Activated CD4-positive, alpha-beta memory T cell treated with anti-CD3 and anti-CD28 coated beads, Interleukin-2, amount 10 ng/mL, durations not matched to agents 7 days and 5 days (primary cell): ENCODE data around the gene APP. TPM values are rescaled to one million over a fixed set of nuclear protein-coding genes. Genes with fewer than 3 reads are reported as not detected.

Experiments
- CTCF ChIA-PET: fragments of 350-600 bp; sonication (Branson Sonifier 250); formaldehyde crosslinking; loops from one replicate; lab custom pipeline; 2021; ENCODE audit warnings: antibody characterized with exemption, inconsistent platforms; lab: Charles Lee
- POLR2A ChIA-PET: fragments of 350-600 bp; sonication (Branson Sonifier 250); formaldehyde crosslinking; loops from one replicate; lab custom pipeline; 2021; ENCODE audit warnings: antibody characterized with exemption; lab: Charles Lee
- DNase-seq: peaks from one replicate; pipeline ENCODE4 v3.0.0-alpha.2; 2020
- H3K27ac Mint-ChIP-seq: one replicate; pipeline ENCODE4 v1.8.0; 2021; ENCODE audit warnings: mild to moderate bottlenecking, mixed read lengths
- H3K27me3 Mint-ChIP-seq: one replicate; pipeline ENCODE4 v1.8.0; 2021; ENCODE audit warnings: mixed read lengths
- H3K36me3 Mint-ChIP-seq: one replicate; pipeline ENCODE4 v1.8.0; 2021; ENCODE audit warnings: low read depth, mixed read lengths
- H3K4me1 Mint-ChIP-seq: one replicate; pipeline ENCODE4 v1.8.0; 2021; ENCODE audit warnings: mixed read lengths
- H3K4me3 Mint-ChIP-seq: one replicate; pipeline ENCODE4 v1.8.0; 2021; ENCODE audit warnings: mild to moderate bottlenecking, mixed read lengths
- H3K9me3 Mint-ChIP-seq: one replicate; pipeline ENCODE4 v1.8.0; 2021; ENCODE audit warnings: mixed read lengths
- total RNA-seq, 2 experiments: library from RNA; stranded (reverse); gene quantifications; one replicate each; pipeline ENCODE4 v1.2.3, GENCODE V29; 2021

The APP gene
- 10 to 100 TPM; 25.5 to 29.9 TPM for total RNA-seq

GRCh38 chr21:26170471-26171257, at the start of gene APP:
APP (minus strand) TSS chr21:26170770; CDS start chr21:26170620, 150 bp downstream.
- ChIA-PET POLR2A (interaction anchor here (1.2 to 1.4 kb wide), 2 partner anchors 10 to 13 kb away, joined by 3 read pairs; no protein-coding TSS in a partner anchor), CTCF (interaction anchor here (0.7 to 2.2 kb wide), 12 partner anchors 10 to 419 kb away, joined by 3 to 18 read pairs (median 4); no protein-coding TSS in a partner anchor)
- peaks cover 9% of the 10 kb centered on the region for H3K27me3 Mint-ChIP-seq
- peak within 1 kb of the TSS; percentile 55 for H3K27ac Mint-ChIP-seq
- peak; percentile 87 for DNase-seq
- H3K36me3 Mint-ChIP-seq, result no peaks in the 10 kb centered on the region
- H3K4me3 Mint-ChIP-seq, result peak within 1 kb of the TSS; percentile 86
- H3K9me3 Mint-ChIP-seq, result no peaks in the 10 kb centered on the region
- peaks cover 25% of the 10 kb centered on the region for H3K4me1 Mint-ChIP-seq

GRCh38 chr21:26212220-26212619, 41.6 kb upstream of the APP start:
- H3K4me3 Mint-ChIP-seq, result no peak overlapping the region
- no peak for DNase-seq
- H3K36me3 Mint-ChIP-seq, result no peaks in the 10 kb centered on the region
- ChIA-PET POLR2A (no interaction called here), CTCF (no interaction called here)
- H3K27ac Mint-ChIP-seq, result no peak overlapping the region
- H3K27me3 Mint-ChIP-seq, result no peaks in the 10 kb centered on the region
- H3K4me1 Mint-ChIP-seq, result no peaks in the 10 kb centered on the region
- H3K9me3 Mint-ChIP-seq, result no peaks in the 10 kb centered on the region

DNA sequence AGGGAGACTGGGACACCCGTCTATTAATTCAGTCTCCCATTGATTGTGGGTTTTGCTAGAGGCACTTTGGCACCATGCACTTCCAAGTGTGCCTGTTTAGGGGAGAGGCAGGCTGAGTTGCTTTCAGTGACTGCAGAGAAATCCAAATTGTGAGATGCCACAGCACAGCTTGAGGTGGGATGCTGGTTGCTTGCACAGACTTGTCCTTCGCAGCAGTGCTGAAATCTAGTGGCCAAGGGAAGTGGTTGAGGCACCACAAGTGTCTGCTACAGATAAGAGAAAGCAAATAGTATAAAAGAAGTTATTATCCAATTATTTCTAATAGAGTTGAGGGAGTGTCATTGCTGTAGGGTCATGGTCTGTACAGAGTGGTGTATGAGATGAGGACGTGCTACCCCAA, 40.0 kb upstream of the APP start:
- CTCF ChIA-PET, result no interaction called here
- no peaks in the 10 kb centered on the region for H3K4me1 Mint-ChIP-seq
- H3K36me3 Mint-ChIP-seq, result no peaks in the 10 kb centered on the region
- H3K27me3 Mint-ChIP-seq, result no peaks in the 10 kb centered on the region
- H3K27ac Mint-ChIP-seq, result no peak overlapping the region
- no peak for DNase-seq
- H3K4me3 Mint-ChIP-seq, result no peak overlapping the region
- H3K9me3 Mint-ChIP-seq, result no peaks in the 10 kb centered on the region
- POLR2A ChIA-PET, result no interaction called here

DNA sequence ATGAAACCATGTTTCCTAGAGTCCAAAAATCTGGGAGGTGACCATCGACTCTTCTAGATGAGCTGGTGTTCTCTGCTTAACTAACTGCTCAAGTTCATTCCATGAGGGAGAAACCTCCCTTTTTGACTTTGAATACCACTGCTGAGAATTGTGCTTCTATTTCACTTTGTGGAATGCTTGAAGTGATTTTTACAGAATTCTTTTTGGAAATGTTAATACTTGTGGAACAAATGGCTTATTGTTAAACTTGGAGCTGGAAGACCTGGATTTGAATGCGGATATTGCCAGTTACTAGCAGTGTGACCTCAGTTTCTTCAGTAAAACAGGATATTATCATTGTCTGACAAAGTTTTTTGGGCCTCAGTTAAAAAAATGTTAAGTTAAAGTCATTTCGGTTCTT, 36.5 kb upstream of the APP start:
- CTCF ChIA-PET, result no interaction called here
- DNase-seq, result no peak

DNA sequence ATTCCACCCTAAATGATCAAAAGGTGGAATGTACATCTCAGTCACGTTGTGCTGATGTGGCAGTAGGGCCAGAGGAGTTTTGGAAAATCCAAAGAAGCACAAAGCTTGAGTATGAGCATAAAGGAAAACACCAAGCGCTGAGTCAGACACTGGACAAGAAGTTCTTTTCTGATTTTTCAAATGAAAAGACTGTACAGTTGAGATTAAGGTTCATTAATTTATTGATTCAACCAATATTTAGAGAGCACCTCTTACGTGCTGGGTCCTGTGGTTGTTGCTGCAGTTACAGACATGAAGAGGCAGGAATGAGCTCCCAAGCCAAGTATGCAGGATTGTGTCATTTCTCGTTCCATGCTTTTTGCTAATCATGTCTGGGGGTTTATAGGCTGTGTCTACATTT, 28.9 kb upstream of the APP start:
- no peaks in the 10 kb centered on the region for H3K36me3 Mint-ChIP-seq
- H3K9me3 Mint-ChIP-seq, result no peaks in the 10 kb centered on the region
- peaks cover 1% of the 10 kb centered on the region for H3K27me3 Mint-ChIP-seq
- no peak overlapping the region for H3K4me3 Mint-ChIP-seq
- no peak overlapping the region for H3K27ac Mint-ChIP-seq
- no peak for DNase-seq
- CTCF ChIA-PET, result no interaction called here
- no peaks in the 10 kb centered on the region for H3K4me1 Mint-ChIP-seq
- POLR2A ChIA-PET, result no interaction called here

More for the DNA sequence above, 36.5 kb upstream of the APP start:
- POLR2A ChIA-PET, result no interaction called here
- no peaks in the 10 kb centered on the region for H3K9me3 Mint-ChIP-seq
- no peaks in the 10 kb centered on the region for H3K36me3 Mint-ChIP-seq
- H3K27ac Mint-ChIP-seq, result no peak overlapping the region
- H3K4me1 Mint-ChIP-seq, result no peaks in the 10 kb centered on the region
- no peak overlapping the region for H3K4me3 Mint-ChIP-seq
- H3K27me3 Mint-ChIP-seq, result peaks cover 1% of the 10 kb centered on the region

- no peak for DNase-seq
- H3K9me3 Mint-ChIP-seq, result peaks cover 2% of the 10 kb centered on the region
- ChIA-PET POLR2A (no interaction called here), CTCF (no interaction called here)
- no peak overlapping the region for H3K27ac Mint-ChIP-seq
- no peak overlapping the region for H3K4me3 Mint-ChIP-seq
- no peaks in the 10 kb centered on the region for H3K4me1 Mint-ChIP-seq
- H3K27me3 Mint-ChIP-seq, result no peaks in the 10 kb centered on the region
- H3K36me3 Mint-ChIP-seq, result no peaks in the 10 kb centered on the region
These were observed 25.1 kb upstream of the APP start for GRCh38 chr21:26195708-26196107.

DNA sequence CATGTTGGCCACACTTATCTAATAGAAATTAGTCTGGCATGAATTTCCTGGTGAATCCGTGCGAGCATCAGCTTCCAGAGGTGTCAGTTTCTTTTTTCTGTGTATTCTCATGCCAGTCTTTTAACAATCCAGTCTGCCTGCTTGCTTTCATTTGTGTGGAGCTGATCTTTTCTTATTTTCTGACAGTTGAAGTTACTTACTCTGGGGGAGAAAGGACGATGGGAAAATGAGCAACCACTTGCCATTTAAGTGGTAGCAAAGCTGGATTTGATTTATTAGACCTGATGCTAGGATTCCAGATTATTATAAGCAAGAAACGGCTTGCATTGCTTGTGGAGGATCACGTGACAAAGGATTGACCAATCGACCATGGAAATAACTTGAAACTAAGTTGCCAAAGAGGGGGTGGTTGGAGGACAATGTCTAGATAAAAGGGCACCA, 24.3 kb upstream of the APP start:
- H3K27me3 Mint-ChIP-seq, result no peaks in the 10 kb centered on the region
- no peak overlapping the region for H3K27ac Mint-ChIP-seq
- no peak for DNase-seq
- POLR2A ChIA-PET, result no interaction called here
- H3K36me3 Mint-ChIP-seq, result no peaks in the 10 kb centered on the region
- no peaks in the 10 kb centered on the region for H3K4me1 Mint-ChIP-seq
- H3K9me3 Mint-ChIP-seq, result peaks cover 2% of the 10 kb centered on the region
- CTCF ChIA-PET, result no interaction called here
- no peak overlapping the region for H3K4me3 Mint-ChIP-seq

DNA sequence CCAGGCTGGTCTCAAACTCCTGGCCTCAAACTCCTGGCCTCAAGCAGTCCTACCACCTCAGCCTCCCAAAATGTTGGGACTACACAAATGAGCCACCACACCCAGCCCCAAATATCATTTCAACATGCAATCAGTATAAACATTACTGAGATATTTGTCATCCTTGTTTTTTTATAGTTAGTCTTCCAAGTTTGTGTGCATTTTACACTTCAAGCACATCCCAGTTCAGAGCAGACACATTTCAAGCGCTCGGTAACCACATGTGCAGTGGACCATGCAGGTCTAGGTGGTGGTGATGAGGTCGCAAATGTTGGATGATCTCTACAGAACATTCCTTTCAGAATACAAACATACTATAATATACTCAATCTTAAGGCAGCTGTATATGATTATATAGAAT, 23.8 kb upstream of the APP start:
- POLR2A ChIA-PET, result no interaction called here
- Mint-ChIP-seq H3K27me3 (no peaks in the 10 kb centered on the region), H3K4me3 (no peak overlapping the region), H3K36me3 (no peaks in the 10 kb centered on the region), H3K4me1 (no peaks in the 10 kb centered on the region), H3K9me3 (peaks cover 2% of the 10 kb centered on the region), H3K27ac (no peak overlapping the region)
- DNase-seq, result no peak
- CTCF ChIA-PET, result no interaction called here

- ChIA-PET CTCF (no interaction called here), POLR2A (no interaction called here)
- H3K27me3 Mint-ChIP-seq, result no peaks in the 10 kb centered on the region
- H3K4me3 Mint-ChIP-seq, result no peak overlapping the region
- no peak overlapping the region for H3K27ac Mint-ChIP-seq
- H3K9me3 Mint-ChIP-seq, result peaks cover 2% of the 10 kb centered on the region
- H3K36me3 Mint-ChIP-seq, result no peaks in the 10 kb centered on the region
- no peaks in the 10 kb centered on the region for H3K4me1 Mint-ChIP-seq
- no peak for DNase-seq
These were observed 21.0 kb upstream of the APP start for GRCh38 chr21:26191609-26192008.

DNA sequence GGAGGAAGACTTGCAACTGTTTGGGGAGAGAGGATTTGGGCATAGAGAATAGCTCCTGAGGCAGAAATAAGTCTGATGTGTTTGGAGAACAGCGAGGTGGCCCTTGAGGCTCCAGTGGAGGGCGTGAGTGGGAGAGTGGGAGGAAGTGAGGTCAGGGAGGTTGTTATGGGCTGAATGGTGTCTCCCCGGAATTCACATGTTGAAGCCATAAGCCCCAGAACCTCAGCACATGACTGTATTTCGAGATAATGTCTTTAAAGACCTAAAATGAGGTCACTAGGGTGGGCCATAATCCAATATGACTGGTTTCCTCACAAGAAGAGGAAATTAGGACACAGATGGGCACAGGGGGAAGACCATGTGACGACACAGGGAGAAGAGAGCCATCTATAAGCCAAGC, 17.9 kb upstream of the APP start:
- Mint-ChIP-seq H3K4me3 (no peak overlapping the region), H3K9me3 (peaks cover 2% of the 10 kb centered on the region), H3K4me1 (no peaks in the 10 kb centered on the region), H3K36me3 (no peaks in the 10 kb centered on the region), H3K27ac (no peak overlapping the region), H3K27me3 (no peaks in the 10 kb centered on the region)
- DNase-seq, result no peak
- CTCF ChIA-PET, result no interaction called here
- POLR2A ChIA-PET, result no interaction called here

DNA sequence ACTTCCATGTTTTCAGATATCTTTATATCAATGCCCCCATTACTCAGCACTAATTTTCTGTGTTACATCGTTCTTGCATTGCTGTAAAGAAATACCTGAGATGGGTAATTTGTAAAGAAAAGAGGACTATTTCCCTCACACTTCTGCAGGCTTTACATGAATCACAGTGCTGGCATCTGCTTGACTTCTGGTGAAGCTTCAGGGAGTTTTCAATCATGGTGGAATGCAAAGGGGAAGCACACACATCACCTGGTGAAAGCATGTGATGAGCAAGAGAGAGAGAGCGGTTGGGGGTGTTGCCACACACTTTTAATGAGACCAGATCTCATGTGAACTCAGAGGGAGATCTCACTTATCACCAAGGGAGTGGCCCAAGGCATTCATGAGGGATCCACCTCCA, 14.9 kb upstream of the APP start:
- Mint-ChIP-seq H3K36me3 (no peaks in the 10 kb centered on the region), H3K4me1 (no peaks in the 10 kb centered on the region), H3K4me3 (no peak overlapping the region), H3K27ac (no peak overlapping the region), H3K9me3 (no peaks in the 10 kb centered on the region), H3K27me3 (no peaks in the 10 kb centered on the region)
- ChIA-PET POLR2A (no interaction called here), CTCF (no interaction called here)
- DNase-seq, result no peak

- Mint-ChIP-seq H3K4me1 (no peaks in the 10 kb centered on the region), H3K36me3 (no peaks in the 10 kb centered on the region), H3K4me3 (no peak overlapping the region), H3K27ac (no peak overlapping the region), H3K9me3 (no peaks in the 10 kb centered on the region), H3K27me3 (no peaks in the 10 kb centered on the region)
- CTCF ChIA-PET, result no interaction called here
- DNase-seq, result no peak
- POLR2A ChIA-PET, result no interaction called here
These were observed 14.5 kb upstream of the APP start for GRCh38 chr21:26185021-26185420.

DNA sequence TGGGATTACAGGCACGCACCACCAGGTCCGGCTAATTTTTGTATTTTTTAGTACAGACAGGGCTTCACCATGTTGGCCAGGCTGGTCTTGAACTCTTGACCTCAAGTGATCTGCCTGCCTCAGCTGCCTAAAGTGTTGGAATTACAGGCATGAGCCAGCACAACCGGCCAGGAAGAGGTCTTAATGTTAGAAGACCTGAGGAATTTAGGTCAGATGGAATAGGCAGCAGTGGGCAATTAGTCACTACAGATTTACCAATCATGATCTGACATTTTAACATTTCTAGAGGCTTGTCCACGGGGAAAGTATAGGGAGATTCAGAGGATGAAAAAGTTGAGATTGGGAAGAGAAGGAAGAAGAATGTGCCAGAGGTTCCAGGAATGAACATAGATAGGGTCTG, 8.9 kb upstream of the APP start:
- no peak overlapping the region for H3K4me3 Mint-ChIP-seq
- ChIA-PET POLR2A (no interaction called here), CTCF (no interaction called here)
- H3K27ac Mint-ChIP-seq, result no peak overlapping the region
- H3K4me1 Mint-ChIP-seq, result no peaks in the 10 kb centered on the region
- DNase-seq, result no peak
- H3K36me3 Mint-ChIP-seq, result no peaks in the 10 kb centered on the region
- H3K27me3 Mint-ChIP-seq, result no peaks in the 10 kb centered on the region
- no peaks in the 10 kb centered on the region for H3K9me3 Mint-ChIP-seq
